Fibroblast of skin of back (primary cell): ENCODE measurements around the gene TAF11L7. TPM values are rescaled to one million over a fixed set of nuclear protein-coding genes. Genes with fewer than 3 reads are reported as not detected.
"Not testable (repeated sequence)": the region's sequence is repeated elsewhere in the genome, so short reads cannot be mapped to it uniquely, and the experiment has no call there.

Experiments used
- DNase-seq: peaks from one replicate; pipeline ENCODE4 v3.0.0-alpha.2; 2013
- polyA plus RNA-seq, 2 experiments: library from polyadenylated mRNA; unstranded; fragments of 120-200 nt; gene quantifications; one replicate each; pipeline ENCODE4 v1.2.1, GENCODE V29; 2013; ENCODE audit not compliant: insufficient read length in 2 of 2

The TAF11L7 gene
- not detected for polyA plus RNA-seq (2013, experiment 1 of 2; ENCODE audit: insufficient read length)
- not detected for polyA plus RNA-seq (2013, experiment 2 of 2; ENCODE audit: insufficient read length)

DNA sequence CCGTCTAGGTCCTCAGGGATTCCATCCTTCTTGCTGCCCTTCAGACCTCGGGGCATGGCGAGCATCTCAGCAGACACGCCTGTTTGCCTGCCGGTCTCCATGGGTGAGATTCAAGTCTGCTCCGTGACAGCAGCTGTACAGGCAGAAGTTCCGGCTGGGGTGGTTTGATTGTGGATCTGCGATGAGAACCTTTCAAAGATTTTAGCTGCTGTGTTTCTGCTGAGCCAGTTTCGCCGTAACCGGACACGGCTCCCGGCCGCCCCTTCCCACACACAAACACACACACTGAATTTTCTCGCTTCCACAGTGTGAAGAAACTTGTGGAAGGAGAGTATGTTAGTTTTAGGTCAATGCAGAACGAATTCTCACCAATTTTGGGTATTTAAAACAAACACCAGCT lies at the start of gene TAF11L7:
TSS of gene TAF11L7 (minus strand) at position 101 of the 400 bp plus-strand sequence.
- not testable (repeated sequence) for DNase-seq

DNA sequence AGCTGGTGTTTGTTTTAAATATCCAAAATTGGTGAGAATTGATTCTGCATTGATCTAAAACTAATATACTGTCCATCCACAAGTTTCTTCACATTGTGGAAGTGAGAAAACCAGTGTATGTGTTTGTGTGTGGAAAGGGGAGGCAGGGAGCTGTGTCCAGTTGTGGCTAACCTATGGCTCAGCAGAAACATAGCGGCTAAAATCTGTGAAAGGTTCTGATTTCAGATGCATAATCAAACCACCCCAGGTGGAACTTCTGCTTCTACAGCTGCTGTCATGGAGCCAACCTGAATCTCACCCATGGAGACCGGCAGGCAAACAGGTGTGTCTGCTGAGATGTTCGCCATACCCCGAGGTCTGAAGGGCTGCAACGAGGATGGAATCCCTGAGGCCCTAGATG lies 48.6 kb upstream of the TAF11L7 start, which contains the start of gene TAF11L14:
TSS of gene TAF11L14 (plus strand) at position 301 of the 400 bp plus-strand sequence.
- DNase-seq, result no peak

DNA sequence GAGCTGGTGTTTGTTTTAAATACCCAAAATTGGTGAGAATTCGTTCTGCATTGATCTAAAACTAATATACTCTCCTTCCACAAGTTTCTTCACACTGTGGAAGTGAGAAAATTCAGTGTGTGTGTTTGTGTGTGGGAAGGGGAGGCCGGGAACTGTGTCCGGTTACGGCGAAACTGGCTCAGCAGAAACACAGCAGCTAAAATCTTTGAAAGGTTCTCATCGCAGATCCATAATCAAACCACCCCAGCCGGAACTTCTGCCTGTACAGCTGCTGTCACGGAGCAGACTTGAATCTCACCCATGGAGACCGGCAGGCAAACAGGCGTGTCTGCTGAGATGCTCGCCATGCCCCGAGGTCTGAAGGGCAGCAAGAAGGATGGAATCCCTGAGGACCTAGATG lies 46.2 kb upstream of the TAF11L7 start, which contains the start of gene TAF11L13:
TSS of gene TAF11L13 (plus strand) at position 301 of the 400 bp plus-strand sequence.
- DNase-seq, result not testable (repeated sequence)

DNA sequence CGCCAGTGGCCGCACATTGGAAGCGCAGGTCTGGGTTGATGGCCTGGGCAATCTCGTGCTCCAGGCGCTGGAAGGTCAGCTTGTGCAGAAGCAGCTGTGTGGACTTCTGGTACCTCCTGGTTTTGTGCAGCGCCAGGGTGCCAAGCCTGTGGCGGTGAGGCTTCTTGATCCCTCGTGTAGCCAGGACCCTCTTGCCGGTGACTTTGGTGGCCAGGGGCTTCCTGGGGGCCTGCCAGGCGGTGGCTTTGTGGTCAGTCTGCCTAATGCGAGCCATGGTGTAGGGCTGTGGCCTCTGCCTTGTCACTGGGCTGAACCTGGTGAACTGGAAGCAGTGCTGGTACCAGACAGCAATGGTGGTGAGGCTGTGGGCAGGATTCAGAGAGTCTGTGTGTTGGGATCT lies 40.1 kb upstream of the TAF11L7 start:
- no peak for DNase-seq

DNA sequence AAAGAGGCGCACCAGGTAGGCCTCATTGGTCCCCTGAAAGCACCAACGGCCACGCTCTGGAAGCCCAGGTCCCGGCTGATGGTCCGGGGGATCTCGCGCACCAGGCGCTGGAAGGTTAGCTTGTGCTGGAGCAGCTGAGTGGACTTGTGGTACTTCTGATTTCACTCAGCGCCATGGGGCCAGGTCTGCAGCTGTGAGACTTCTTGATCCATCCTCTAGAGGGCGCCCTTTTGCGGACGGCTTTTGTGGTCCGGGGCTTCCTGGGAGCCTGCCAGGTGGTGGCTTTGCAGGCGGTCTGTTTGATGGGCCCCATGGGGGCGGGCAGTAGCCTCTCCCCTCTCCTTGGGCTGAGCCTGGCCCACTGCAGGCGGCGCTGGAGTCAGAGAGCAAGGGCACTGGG lies 35.1 kb upstream of the TAF11L7 start:
- DNase-seq, result no peak

DNA sequence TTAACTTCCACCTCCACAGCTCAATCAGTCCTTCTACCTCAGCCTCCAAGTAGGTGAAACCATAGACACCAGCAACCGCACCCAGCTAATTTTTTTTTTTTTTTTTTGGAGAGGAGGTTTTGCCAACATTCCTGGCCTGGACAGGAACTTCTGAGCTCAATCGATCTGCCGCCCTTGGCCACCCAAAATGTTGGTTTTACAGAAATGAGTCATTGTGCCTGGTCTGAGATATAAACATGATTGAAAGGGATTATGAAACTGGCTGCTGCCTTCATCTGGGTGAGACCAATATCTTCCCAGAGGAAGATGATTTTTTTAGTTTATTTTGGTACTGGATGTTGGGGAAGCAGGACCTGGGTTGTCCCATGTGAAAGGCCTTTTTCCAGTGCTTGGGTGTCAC lies 33.8 kb upstream of the TAF11L7 start:
- DNase-seq, result no peak

DNA sequence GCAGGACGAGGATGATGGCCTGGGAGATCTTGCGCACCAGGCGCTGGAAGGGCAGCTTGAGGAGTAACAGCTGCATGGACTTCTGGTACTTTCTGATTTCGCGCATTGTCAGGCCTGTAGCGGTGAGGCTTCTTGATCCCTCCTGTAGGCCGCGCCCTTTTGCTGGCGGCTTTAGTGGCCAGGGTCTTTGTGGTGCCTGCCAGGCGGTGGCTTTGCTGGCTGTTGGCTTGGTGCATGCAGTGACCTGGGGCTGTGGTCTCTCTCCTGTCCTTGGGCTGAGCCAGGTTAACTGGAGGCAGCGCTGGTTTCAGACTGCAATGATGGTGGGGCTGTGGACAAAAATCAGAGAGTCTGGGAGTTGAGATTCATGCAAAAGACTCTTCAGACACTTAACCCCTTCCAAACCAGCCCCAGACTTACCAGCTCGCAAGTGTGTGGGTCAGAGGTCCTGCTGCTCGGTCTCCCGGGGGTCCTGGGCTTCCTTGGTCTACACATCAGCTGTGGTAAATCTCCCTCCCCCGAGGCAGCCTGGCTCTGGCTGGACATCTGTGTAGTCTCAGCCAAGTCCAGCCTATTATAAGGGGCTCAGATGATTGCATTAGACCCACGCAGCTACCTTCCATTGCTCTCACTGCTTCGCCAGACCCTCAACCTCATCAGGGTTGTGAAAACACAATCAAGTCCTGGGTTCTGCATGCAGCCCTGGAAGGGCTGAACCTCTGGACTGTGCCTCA lies 29.5 kb upstream of the TAF11L7 start:
- DNase-seq, result no peak

DNA sequence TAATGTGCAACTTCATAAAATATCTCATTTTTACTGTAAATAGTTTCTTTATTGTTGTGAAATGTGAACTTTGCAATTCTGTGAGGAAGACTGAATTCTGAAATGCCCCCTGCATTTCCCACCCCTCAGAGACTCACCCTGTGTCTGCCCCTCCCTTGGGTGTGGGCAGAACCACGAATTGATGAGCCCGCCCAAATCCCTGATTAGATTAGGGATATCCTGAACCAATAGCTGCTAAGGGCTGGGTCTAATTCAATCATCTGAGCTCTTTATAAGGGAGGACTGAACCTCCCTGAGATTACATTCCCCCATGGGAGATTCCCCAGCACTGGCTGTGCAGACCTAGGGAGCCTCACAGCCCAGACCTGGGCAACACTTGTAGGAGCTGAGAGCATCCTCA lies 24.5 kb upstream of the TAF11L7 start, which contains the start of gene TAF11L12:
TSS of gene TAF11L12 (plus strand) at position 301 of the 400 bp plus-strand sequence.
- DNase-seq, result not testable (repeated sequence)

DNA sequence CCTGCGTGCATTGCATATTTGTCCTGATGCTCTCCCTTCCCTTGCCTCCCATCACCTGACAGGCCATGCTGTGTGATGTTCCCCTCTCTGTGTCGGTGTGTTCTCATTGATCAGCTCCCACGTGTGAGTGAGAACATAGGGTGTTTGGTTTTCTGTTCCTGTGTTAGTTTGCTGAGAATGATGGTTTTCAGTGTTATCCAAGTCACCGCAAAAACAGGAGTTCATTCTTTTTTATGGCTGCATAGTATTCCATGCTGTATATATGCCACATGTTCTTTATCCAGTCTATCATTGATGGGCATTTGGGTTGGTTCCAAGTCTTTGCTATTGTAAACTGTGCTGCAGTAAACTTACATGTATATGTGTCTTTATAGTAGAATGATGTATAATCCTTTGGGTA lies 21.9 kb upstream of the TAF11L7 start:
- not testable (repeated sequence) for DNase-seq

DNA sequence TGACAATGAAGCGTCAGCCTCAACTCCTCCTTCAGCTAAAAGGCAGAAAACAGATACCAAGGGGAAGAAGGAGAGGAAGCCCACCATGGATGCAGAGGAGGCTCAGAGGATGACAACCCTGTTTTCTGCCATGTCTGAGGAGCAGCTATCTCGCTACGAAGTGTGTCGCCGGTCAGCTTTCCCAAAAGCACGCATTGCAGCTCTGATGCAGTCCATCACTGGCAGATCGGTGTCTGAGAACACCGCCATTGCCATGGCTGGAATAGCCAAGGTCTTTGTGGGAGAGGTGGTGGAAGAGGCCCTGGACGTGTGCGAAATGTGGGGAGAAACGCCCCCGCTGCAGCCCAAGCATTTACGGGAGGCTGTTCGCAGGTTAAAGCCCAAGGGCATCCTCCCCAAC lies 19.4 kb upstream of the TAF11L7 start:
- DNase-seq, result no peak

DNA sequence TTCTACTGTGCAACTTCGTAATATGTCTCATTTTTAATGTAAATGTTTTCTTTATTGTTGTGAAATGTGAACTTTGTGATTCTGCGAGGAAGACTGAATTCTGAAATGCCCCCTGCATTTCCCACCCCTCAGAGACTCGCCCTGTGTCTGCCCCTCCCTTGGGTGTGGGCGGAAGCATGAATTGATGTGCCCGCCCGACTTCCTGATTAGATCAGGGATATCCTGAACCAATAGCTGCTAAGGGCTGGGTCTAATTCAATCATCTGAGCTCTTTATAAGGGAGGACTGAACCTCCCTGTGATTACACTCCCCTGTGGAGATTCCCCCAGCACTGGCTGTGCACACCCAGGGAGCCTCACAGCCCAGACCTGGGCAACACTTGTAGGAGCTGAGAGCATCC lies 18.3 kb upstream of the TAF11L7 start, which contains the start of gene TAF11L11:
TSS of gene TAF11L11 (plus strand) at position 304 of the 400 bp plus-strand sequence.
- DNase-seq, result not testable (repeated sequence)

DNA sequence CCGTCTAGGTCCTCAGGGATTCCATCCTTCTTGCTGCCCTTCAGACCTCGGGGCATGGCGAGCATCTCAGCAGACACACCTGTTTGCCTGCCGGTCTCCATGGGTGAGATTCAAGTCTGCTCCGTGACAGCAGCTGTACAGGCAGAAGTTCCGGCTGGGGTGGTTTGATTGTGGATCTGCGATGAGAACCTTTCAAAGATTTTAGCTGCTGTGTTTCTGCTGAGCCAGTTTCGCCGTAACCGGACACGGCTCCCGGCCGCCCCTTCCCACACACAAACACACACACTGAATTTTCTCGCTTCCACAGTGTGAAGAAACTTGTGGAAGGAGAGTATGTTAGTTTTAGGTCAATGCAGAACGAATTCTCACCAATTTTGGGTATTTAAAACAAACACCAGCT lies 12.2 kb upstream of the TAF11L7 start, which contains the start of gene TAF11L10:
TSS of gene TAF11L10 (minus strand) at position 101 of the 400 bp plus-strand sequence.
- DNase-seq, result not testable (repeated sequence)

DNA sequence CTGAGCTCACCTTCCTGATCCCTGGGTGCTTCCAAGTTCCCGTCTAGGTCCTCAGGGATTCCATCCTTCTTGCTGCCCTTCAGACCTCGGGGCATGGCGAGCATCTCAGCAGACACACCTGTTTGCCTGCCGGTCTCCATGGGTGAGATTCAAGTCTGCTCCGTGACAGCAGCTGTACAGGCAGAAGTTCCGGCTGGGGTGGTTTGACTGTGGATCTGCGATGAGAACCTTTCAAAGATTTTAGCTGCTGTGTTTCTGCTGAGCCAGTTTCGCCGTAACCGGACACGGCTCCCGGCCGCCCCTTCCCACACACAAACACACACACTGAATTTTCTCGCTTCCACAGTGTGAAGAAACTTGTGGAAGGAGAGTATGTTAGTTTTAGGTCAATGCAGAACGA lies 8.7 kb upstream of the TAF11L7 start, which contains the start of gene TAF11L9:
TSS of gene TAF11L9 (minus strand) at position 140 of the 400 bp plus-strand sequence.
- not testable (repeated sequence) for DNase-seq

DNA sequence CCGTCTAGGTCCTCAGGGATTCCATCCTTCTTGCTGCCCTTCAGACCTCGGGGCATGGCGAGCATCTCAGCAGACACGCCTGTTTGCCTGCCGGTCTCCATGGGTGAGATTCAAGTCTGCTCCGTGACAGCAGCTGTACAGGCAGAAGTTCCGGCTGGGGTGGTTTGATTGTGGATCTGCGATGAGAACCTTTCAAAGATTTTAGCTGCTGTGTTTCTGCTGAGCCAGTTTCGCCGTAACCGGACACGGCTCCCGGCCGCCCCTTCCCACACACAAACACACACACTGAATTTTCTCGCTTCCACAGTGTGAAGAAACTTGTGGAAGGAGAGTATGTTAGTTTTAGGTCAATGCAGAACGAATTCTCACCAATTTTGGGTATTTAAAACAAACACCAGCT lies 5.3 kb upstream of the TAF11L7 start, which contains the start of gene TAF11L8:
TSS of gene TAF11L8 (minus strand) at position 101 of the 400 bp plus-strand sequence.
- not testable (repeated sequence) for DNase-seq
